GM23338 (cell line): ENCODE measurements around the gene GSTP1. TPM values are rescaled to one million over a fixed set of nuclear protein-coding genes. Genes with fewer than 3 reads are reported as not detected.

Experiments
- ATAC-seq: fragments of 200-7000 bp; cut with Tn5 transposase; 3 replicates; pipeline ENCODE4 v1.9.1; 2020
- DNase-seq: peaks from one replicate; pipeline ENCODE4 v3.0.0-alpha.2; 2015; ENCODE audit warnings: low spot score
- H2AFZ ChIP-seq: fragments of 200-600 bp; sonication (generic); 2 replicates; pipeline ENCODE4 v1.8.0; 2016; ENCODE audit warnings: antibody characterized with exemption, mild to moderate bottlenecking, moderate library complexity
- H3F3A ChIP-seq: fragments of 200-600 bp; sonication (generic); replicated peaks from 2 replicates; pipeline ENCODE4 v1.8.0; 2017; ENCODE audit warnings: antibody characterized with exemption, mixed run types, low read depth
- H3K27ac ChIP-seq: fragments of 200-600 bp; sonication (generic); 2 replicates; pipeline ENCODE4 v1.6.1; 2016; ENCODE audit warnings: low read depth
- H3K27me3 ChIP-seq: fragments of 200-600 bp; sonication (generic); 2 replicates; pipeline ENCODE4 v1.8.0; 2016; ENCODE audit warnings: mild to moderate bottlenecking, mixed run types, moderate library complexity; ENCODE audit not compliant: insufficient read depth
- H3K36me3 ChIP-seq: fragments of 200-600 bp; sonication (generic); 2 replicates; pipeline ENCODE4 v1.8.0; 2016; ENCODE audit warnings: mild to moderate bottlenecking; ENCODE audit not compliant: insufficient read depth
- H3K4me1 ChIP-seq: fragments of 200-600 bp; sonication (generic); 2 replicates; pipeline ENCODE4 v1.8.0; 2016; ENCODE audit warnings: mild to moderate bottlenecking, moderate library complexity; ENCODE audit not compliant: insufficient read depth
- H3K4me2 ChIP-seq: fragments of 200-600 bp; sonication (generic); 2 replicates; pipeline ENCODE4 v1.7.1; 2017; ENCODE audit warnings: mixed run types
- H3K4me3 ChIP-seq: fragments of 200-600 bp; sonication (generic); 2 replicates; pipeline ENCODE4 v1.6.1; 2016; ENCODE audit warnings: mixed run types
- H3K79me2 ChIP-seq: fragments of 200-600 bp; sonication (generic); replicated peaks from 2 replicates; pipeline ENCODE4 v1.8.0; 2017; ENCODE audit warnings: mild to moderate bottlenecking; ENCODE audit not compliant: insufficient read depth
- H3K9me2 ChIP-seq: fragments of 200-600 bp; sonication (generic); 2 replicates; pipeline ENCODE4 v1.8.0; 2017; ENCODE audit not compliant: insufficient read depth
- H4K20me1 ChIP-seq: fragments of 200-600 bp; sonication (generic); replicated peaks from 2 replicates; pipeline ENCODE4 v1.8.0; 2017; ENCODE audit warnings: mild to moderate bottlenecking; ENCODE audit not compliant: insufficient read depth
- H3K27ac Mint-ChIP-seq: 2 replicates; pipeline ENCODE4 v1.8.0; 2020; ENCODE audit warnings: inconsistent platforms, mild to moderate bottlenecking, moderate library complexity, mixed read lengths
- H3K27me3 Mint-ChIP-seq: 3 replicates; pipeline ENCODE4 v1.8.0; 2022; ENCODE audit warnings: low read depth, mild to moderate bottlenecking, moderate library complexity, mixed read lengths, inconsistent platforms; ENCODE audit not compliant: insufficient read depth, poor library complexity
- H3K36me3 Mint-ChIP-seq: 3 replicates; pipeline ENCODE4 v1.8.0; 2021; ENCODE audit warnings: low read depth, mild to moderate bottlenecking, inconsistent platforms, moderate library complexity, mixed read lengths
- H3K4me1 Mint-ChIP-seq: 3 replicates; pipeline ENCODE4 v1.8.0; 2020; ENCODE audit warnings: mild to moderate bottlenecking, inconsistent platforms, mixed read lengths
- H3K4me3 Mint-ChIP-seq: 3 replicates; pipeline ENCODE4 v1.8.0; 2021; ENCODE audit warnings: moderate library complexity, mild to moderate bottlenecking, inconsistent platforms, mixed read lengths
- H3K9me3 Mint-ChIP-seq: 3 replicates; pipeline ENCODE4 v1.8.0; 2020; ENCODE audit warnings: moderate library complexity, mild to moderate bottlenecking, inconsistent platforms, mixed read lengths
- CREB1 ChIP-seq: fragments of 250-450 bp; sonication (Bioruptor Pico); IDR thresholded peaks from 2 replicates; pipeline ENCODE4 v1.5.0; 2020; ENCODE audit warnings: low read depth, mild to moderate bottlenecking, moderate library complexity
- EZH2 ChIP-seq: fragments of 200-600 bp; sonication (generic); IDR thresholded peaks from one replicate; pipeline ENCODE4 v1.8.0; 2017; ENCODE audit warnings: antibody characterized with exemption, mild to moderate bottlenecking, low read depth; ENCODE audit not compliant: unreplicated experiment
- EZH2phosphoT487 ChIP-seq: fragments of 200-600 bp; sonication (generic); IDR thresholded peaks from one replicate; pipeline ENCODE4 v1.8.1; 2018; ENCODE audit warnings: antibody characterized with exemption; ENCODE audit not compliant: unreplicated experiment
- JUNB ChIP-seq: IDR thresholded peaks from one replicate; pipeline ENCODE4 v1.6.1; 2016; ENCODE audit warnings: antibody characterized with exemption; ENCODE audit not compliant: unreplicated experiment
- NANOG ChIP-seq: IDR thresholded peaks from 2 replicates; pipeline ENCODE4 v1.6.1; 2016; ENCODE audit warnings: antibody characterized with exemption, borderline replicate concordance
- POLR2AphosphoS5 ChIP-seq: IDR thresholded peaks from 2 replicates; pipeline ENCODE4 v1.6.1; 2016; ENCODE audit warnings: antibody characterized with exemption, low read depth
- STAT1 ChIP-seq: IDR thresholded peaks from one replicate; pipeline ENCODE4 v1.6.1; 2016; ENCODE audit warnings: antibody characterized with exemption; ENCODE audit not compliant: unreplicated experiment
- ZNF114 ChIP-seq: fragments of 250-450 bp; sonication (Bioruptor Pico); IDR thresholded peaks from 2 replicates; pipeline ENCODE4 v1.5.0; 2020; ENCODE audit warnings: mild to moderate bottlenecking, moderate library complexity
- ZNF331 ChIP-seq: fragments of 250-450 bp; sonication (Bioruptor Pico); IDR thresholded peaks from 2 replicates; pipeline ENCODE4 v1.5.0; 2020; ENCODE audit warnings: low read depth, mild to moderate bottlenecking, moderate library complexity
- polyA plus RNA-seq: library from polyadenylated mRNA; unstranded; fragments of >200 nt; fragmentation: Nextera tagmentation; extraction: Ambion mirVana; gene quantifications from 2 replicates; pipeline ENCODE4 v1.2.1, GENCODE V29; 2016
- total RNA-seq: library from RNA; depleted of rRNA; stranded (reverse); fragments of >200 nt; shearing (Covaris generic); gene quantifications from 2 replicates; pipeline ENCODE4 v1.2.3, GENCODE V29; 2014
- TF ChIP-seq, protein P1 (sequence below), 2 experiments: fragments of 200-600 bp in 1 of 2; sonication (generic) in 1 of 2; conservative IDR thresholded peaks; 2 replicates each; pipeline versions ENCODE4 v1.5.1 to v1.6.1; 2016 to 2017; ENCODE audit warnings: antibody characterized with exemption in 2 of 2, low read depth in 2 of 2, mild to moderate bottlenecking in 2 of 2, moderate library complexity in 1 of 2
- TF ChIP-seq, protein P2 (sequence below): IDR thresholded peaks from one replicate; pipeline ENCODE4 v1.6.1; 2018; ENCODE audit warnings: antibody characterized with exemption; ENCODE audit not compliant: unreplicated experiment
- TF ChIP-seq, protein P3 (sequence below): fragments of 250-450 bp; sonication (Bioruptor Pico); IDR thresholded peaks from 2 replicates; pipeline ENCODE4 v1.5.0; 2020; ENCODE audit warnings: mild to moderate bottlenecking, moderate library complexity
- TF ChIP-seq, protein P4 (sequence below): IDR thresholded peaks from 2 replicates; pipeline ENCODE4 v1.6.1; 2016; ENCODE audit warnings: antibody characterized with exemption

The GSTP1 gene
- total and polyA plus RNA-seq, 2 experiments from 2014 or later, result 1,776 to 1,881 TPM

DNA sequence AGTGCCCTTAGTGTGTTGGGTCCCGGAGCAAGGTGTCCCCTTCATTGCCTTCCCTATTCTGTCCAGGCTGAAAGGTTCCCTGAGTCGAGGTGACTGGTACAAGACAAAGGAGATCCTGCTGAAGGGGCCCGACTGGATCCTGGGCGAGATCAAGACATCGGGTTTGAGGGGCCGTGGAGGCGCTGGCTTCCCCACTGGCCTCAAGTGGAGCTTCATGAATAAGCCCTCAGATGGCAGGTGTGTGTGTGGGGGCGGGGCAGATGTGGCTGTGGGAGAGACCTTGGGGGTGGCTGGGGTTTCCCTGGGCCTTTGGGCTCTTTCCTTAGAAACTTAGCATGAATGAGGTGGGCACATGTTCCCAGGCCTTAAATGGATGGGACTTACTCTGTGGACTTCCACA lies 24.9 kb downstream of the GSTP1 start:
- Histone ChIP-seq H3K79me2 (peaks cover 9% of the 10 kb centered on the region; the same call in 1 of the 2 replicates), H3K27me3 (no peaks in the 10 kb centered on the region), H3K4me2 (no peak overlapping the region), H2AFZ (no peak overlapping the region), H3K4me1 (peaks cover 17% of the 10 kb centered on the region), H3F3A (no peaks in the 10 kb centered on the region), H3K36me3 (no peaks in the 10 kb centered on the region), H3K27ac (no peak overlapping the region), H3K4me3 (no peak overlapping the region), H4K20me1 (no peaks in the 10 kb centered on the region), H3K9me2 (no peaks in the 10 kb centered on the region)
- Mint-ChIP-seq H3K27me3 (peaks cover 3% of the 10 kb centered on the region), H3K9me3 (no peaks in the 10 kb centered on the region; the same call in 2 of the 3 replicates), H3K4me3 (peak overlapping the region; percentile 91; the same call in 2 of the 3 replicates), H3K36me3 (peaks cover 29% of the 10 kb centered on the region), H3K27ac (no peak overlapping the region), H3K4me1 (peaks cover 14% of the 10 kb centered on the region)
- no peak for ATAC-seq
- TF ChIP-seq, protein P1, sequence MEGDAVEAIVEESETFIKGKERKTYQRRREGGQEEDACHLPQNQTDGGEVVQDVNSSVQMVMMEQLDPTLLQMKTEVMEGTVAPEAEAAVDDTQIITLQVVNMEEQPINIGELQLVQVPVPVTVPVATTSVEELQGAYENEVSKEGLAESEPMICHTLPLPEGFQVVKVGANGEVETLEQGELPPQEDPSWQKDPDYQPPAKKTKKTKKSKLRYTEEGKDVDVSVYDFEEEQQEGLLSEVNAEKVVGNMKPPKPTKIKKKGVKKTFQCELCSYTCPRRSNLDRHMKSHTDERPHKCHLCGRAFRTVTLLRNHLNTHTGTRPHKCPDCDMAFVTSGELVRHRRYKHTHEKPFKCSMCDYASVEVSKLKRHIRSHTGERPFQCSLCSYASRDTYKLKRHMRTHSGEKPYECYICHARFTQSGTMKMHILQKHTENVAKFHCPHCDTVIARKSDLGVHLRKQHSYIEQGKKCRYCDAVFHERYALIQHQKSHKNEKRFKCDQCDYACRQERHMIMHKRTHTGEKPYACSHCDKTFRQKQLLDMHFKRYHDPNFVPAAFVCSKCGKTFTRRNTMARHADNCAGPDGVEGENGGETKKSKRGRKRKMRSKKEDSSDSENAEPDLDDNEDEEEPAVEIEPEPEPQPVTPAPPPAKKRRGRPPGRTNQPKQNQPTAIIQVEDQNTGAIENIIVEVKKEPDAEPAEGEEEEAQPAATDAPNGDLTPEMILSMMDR (conservative IDR thresholded peaks at IDR 0.05; ENCODE audit: low read depth in 2 of 2), result no peak
- TF ChIP-seq, protein P2, sequence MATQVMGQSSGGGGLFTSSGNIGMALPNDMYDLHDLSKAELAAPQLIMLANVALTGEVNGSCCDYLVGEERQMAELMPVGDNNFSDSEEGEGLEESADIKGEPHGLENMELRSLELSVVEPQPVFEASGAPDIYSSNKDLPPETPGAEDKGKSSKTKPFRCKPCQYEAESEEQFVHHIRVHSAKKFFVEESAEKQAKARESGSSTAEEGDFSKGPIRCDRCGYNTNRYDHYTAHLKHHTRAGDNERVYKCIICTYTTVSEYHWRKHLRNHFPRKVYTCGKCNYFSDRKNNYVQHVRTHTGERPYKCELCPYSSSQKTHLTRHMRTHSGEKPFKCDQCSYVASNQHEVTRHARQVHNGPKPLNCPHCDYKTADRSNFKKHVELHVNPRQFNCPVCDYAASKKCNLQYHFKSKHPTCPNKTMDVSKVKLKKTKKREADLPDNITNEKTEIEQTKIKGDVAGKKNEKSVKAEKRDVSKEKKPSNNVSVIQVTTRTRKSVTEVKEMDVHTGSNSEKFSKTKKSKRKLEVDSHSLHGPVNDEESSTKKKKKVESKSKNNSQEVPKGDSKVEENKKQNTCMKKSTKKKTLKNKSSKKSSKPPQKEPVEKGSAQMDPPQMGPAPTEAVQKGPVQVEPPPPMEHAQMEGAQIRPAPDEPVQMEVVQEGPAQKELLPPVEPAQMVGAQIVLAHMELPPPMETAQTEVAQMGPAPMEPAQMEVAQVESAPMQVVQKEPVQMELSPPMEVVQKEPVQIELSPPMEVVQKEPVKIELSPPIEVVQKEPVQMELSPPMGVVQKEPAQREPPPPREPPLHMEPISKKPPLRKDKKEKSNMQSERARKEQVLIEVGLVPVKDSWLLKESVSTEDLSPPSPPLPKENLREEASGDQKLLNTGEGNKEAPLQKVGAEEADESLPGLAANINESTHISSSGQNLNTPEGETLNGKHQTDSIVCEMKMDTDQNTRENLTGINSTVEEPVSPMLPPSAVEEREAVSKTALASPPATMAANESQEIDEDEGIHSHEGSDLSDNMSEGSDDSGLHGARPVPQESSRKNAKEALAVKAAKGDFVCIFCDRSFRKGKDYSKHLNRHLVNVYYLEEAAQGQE, result no peak
- no peak for TF ChIP-seq EZH2
- TF ChIP-seq EZH2phosphoT487, result no peak
- TF ChIP-seq, protein P3, sequence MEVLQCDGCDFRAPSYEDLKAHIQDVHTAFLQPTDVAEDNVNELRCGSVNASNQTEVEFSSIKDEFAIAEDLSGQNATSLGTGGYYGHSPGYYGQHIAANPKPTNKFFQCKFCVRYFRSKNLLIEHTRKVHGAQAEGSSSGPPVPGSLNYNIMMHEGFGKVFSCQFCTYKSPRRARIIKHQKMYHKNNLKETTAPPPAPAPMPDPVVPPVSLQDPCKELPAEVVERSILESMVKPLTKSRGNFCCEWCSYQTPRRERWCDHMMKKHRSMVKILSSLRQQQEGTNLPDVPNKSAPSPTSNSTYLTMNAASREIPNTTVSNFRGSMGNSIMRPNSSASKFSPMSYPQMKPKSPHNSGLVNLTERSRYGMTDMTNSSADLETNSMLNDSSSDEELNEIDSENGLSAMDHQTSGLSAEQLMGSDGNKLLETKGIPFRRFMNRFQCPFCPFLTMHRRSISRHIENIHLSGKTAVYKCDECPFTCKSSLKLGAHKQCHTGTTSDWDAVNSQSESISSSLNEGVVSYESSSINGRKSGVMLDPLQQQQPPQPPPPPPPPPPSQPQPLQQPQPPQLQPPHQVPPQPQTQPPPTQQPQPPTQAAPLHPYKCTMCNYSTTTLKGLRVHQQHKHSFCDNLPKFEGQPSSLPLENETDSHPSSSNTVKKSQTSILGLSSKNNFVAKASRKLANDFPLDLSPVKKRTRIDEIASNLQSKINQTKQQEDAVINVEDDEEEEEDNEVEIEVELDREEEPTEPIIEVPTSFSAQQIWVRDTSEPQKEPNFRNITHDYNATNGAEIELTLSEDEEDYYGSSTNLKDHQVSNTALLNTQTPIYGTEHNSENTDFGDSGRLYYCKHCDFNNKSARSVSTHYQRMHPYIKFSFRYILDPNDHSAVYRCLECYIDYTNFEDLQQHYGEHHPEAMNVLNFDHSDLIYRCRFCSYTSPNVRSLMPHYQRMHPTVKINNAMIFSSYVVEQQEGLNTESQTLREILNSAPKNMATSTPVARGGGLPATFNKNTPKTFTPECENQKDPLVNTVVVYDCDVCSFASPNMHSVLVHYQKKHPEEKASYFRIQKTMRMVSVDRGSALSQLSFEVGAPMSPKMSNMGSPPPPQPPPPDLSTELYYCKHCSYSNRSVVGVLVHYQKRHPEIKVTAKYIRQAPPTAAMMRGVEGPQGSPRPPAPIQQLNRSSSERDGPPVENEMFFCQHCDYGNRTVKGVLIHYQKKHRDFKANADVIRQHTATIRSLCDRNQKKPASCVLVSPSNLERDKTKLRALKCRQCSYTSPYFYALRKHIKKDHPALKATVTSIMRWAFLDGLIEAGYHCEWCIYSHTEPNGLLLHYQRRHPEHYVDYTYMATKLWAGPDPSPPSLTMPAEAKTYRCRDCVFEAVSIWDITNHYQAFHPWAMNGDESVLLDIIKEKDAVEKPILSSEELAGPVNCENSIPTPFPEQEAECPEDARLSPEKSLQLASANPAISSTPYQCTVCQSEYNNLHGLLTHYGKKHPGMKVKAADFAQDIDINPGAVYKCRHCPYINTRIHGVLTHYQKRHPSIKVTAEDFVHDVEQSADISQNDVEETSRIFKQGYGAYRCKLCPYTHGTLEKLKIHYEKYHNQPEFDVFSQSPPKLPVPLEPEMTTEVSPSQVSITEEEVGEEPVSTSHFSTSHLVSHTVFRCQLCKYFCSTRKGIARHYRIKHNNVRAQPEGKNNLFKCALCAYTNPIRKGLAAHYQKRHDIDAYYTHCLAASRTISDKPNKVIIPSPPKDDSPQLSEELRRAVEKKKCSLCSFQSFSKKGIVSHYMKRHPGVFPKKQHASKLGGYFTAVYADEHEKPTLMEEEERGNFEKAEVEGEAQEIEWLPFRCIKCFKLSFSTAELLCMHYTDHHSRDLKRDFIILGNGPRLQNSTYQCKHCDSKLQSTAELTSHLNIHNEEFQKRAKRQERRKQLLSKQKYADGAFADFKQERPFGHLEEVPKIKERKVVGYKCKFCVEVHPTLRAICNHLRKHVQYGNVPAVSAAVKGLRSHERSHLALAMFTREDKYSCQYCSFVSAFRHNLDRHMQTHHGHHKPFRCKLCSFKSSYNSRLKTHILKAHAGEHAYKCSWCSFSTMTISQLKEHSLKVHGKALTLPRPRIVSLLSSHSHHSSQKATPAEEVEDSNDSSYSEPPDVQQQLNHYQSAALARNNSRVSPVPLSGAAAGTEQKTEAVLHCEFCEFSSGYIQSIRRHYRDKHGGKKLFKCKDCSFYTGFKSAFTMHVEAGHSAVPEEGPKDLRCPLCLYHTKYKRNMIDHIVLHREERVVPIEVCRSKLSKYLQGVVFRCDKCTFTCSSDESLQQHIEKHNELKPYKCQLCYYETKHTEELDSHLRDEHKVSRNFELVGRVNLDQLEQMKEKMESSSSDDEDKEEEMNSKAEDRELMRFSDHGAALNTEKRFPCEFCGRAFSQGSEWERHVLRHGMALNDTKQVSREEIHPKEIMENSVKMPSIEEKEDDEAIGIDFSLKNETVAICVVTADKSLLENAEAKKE (CRISPR knock-in tag), result no peak
- no peak for TF ChIP-seq ZNF331
- TF ChIP-seq CREB1 (CRISPR knock-in tag), result no peak
- no peak for TF ChIP-seq NANOG
- no peak for TF ChIP-seq JUNB
- TF ChIP-seq STAT1, result no peak
- TF ChIP-seq, protein P4, sequence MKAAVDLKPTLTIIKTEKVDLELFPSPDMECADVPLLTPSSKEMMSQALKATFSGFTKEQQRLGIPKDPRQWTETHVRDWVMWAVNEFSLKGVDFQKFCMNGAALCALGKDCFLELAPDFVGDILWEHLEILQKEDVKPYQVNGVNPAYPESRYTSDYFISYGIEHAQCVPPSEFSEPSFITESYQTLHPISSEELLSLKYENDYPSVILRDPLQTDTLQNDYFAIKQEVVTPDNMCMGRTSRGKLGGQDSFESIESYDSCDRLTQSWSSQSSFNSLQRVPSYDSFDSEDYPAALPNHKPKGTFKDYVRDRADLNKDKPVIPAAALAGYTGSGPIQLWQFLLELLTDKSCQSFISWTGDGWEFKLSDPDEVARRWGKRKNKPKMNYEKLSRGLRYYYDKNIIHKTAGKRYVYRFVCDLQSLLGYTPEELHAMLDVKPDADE, result no peak
- TF ChIP-seq POLR2AphosphoS5, result no peak
- TF ChIP-seq ZNF114 (CRISPR knock-in tag), result no peak
- no peak for DNase-seq
